Stimulated activated CD8-positive, alpha-beta memory T cell treated with anti-CD3 and anti-CD28 coated beads, Interleukin-2, amount 100 ng/mL, for 48 hours (primary cell): Measurements from ENCODE around the gene SLC16A10.
"Not testable (repeated sequence)": the region's sequence is repeated elsewhere in the genome, so short reads cannot be mapped to it uniquely, and the experiment has no call there.

Experiments used
- DNase-seq, 2 donors: peaks; one replicate each; pipeline ENCODE4 v3.0.0-alpha.2; 2020; ENCODE audit warnings: low read depth in 2 of 2

The SLC16A10 gene

DNA sequence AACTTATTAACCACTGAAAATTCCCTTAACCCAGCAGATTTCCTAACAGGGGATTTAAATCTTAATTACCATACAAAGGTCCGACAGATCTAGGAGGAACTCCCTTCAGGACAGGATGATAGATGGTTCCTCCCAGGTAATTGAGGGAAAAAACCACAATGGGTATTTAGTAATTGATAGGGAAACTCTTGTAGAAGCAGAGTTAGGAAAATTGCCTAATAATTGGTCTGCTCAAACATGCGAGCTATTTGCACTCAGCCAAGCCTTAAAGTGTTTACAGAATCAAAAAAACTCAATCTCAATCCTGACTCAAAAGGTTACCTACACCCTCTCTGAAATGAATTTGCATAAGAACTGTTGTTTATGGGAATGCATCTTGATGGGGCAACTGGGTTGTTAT lies 45.4 kb downstream of the SLC16A10 start:
- not testable (repeated sequence) for DNase-seq

GRCh38 chr6:111134236-111134869 lies 47.0 kb downstream of the SLC16A10 start:
- DNase-seq: not testable (repeated sequence)

GRCh38 chr6:111137489-111138093 lies 50.3 kb downstream of the SLC16A10 start:
- not testable (repeated sequence) for DNase-seq

DNA sequence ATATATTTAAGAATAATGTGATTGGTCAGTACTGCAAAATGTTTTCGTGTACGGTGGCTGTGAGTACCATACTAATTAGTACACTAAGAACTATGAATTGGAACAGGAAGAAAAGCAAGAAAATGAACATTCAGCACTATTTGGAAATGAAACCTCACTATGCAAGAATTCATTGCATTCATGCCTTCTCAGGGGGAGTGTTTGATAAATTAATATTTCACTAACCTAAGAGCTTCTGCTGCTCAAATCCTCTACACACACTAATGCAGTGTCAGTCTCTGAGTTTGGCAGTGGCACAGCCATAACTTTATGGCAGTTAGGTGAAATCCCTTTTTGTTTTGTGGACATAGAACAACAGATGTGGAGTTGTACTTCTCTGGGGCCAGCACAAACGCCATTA lies 60.1 kb downstream of the SLC16A10 start:
- no peak for DNase-seq

DNA sequence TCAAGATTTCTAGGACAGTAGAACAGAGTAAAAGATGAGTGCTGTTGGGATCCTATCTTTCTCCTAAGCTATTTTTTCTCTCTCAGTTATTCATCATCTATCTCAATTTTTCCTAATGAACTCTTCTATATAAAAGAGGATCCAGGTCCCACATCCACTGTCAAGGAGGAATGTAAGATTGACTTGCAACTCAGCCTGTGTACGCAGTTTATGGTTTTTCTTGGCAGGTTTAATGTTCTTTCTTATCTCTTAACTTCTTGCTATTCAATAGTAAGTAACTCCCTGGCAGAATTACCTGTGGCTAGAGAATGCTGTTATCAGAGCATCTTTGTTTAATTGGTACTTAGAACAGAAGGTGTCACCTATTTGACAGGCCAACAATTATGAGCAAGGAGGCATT lies 60.8 kb downstream of the SLC16A10 start:
- no peak for DNase-seq

- no peak for DNase-seq
These were observed 63.3 kb downstream of the SLC16A10 start for GRCh38 chr6:111150577-111150976.

GRCh38 chr6:111154981-111155380 lies 67.7 kb downstream of the SLC16A10 start:
- DNase-seq: no peak

DNA sequence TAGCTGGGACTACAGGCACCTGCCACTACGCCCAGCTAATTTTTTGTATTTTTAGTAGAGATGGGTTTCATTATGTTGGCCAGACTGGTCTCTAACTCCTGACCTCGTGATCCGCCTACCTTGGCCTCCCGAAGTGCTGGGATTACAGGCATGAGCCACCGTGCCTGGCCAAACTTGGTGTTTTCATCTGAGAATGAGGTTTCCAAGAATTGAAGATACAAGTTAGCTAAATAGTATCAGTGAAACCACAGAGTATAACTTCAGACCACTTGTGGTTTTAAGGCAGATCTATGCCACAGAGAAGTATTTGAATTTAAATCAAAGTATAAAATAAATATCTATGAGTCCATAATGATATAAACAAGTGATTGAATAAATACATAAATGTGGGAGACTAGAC lies 70.1 kb downstream of the SLC16A10 start:
- peak in 1 of 2 donors; percentile 9 for DNase-seq

DNA sequence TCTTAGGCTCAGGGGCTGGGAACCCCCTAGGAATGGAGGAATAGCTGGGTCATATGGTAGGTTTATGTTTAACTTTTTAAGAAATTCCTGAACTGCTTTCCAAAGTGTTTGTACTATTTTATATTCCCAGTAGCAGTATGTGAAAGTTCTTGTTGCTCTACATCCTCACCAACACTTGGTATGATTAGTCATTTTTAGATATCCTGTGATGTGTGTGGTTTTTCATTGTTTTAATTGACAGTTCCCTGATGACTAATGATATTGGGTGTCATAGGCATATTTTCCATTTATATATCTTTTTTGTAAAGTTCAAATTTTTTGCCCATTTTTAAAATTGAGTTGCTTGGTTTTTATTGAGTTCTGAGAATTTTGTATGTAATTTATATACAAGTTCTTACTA lies 72.3 kb downstream of the SLC16A10 start:
- DNase-seq: no peak

- DNase-seq: no peak
These were observed 74.3 kb downstream of the SLC16A10 start for GRCh38 chr6:111161650-111162049.

DNA sequence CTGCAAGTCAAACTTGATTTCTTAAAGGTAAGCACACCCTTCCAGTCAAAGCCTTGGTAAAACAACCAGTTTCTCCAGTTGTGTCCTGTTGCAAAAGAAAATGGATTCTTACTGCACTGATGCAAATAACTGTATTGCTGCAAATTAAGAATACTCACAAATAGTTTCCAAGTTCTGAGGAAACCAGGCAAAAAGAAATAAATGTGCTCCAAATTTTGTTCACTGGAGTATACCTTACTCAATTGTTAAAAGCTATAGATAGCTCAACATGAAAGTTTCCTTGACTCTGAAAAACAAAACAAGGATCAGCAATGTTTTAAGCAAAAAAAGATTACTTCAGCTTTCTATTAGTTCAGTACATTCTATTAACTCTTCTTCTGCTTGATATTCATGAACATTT lies 75.2 kb downstream of the SLC16A10 start:
- DNase-seq: no peak

DNA sequence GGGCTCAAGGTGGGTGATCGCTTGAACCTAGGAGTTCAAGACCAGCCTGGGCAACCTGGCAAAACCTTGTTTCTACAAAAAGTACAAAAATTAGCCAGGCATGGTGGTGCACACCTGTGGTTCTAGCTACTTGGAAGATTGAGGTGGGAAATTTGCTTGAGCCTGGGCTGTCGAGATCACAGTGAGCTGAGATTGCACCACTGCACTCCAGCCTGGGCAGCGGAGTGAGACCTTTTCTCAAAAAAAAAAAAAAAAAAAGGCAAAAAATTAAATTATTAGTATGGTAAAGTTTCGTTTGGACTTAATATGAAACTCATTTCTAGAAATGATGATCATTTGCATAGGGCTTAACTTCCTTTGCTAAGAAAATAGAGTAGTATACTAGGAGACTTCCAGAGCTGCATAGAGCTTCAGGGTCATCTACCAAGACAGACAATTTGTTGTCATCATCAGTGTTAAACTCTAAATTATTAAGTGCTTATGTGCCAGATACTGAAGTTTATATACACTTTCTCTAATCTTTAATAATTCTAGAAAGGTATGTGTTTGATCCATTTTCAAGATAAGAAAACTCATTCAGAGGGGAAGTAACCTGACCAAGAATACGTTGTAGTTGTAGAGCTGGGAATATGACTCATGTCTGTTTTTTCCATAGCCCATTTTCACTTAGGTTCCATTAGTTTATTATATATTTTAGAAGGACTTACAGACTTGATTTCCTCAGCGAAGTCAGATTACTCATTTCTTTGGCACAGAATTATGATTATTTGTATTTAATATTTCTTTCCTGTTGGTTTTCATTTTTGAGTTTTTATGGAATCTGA lies 84.5 kb downstream of the SLC16A10 start:
- no peak for DNase-seq

DNA sequence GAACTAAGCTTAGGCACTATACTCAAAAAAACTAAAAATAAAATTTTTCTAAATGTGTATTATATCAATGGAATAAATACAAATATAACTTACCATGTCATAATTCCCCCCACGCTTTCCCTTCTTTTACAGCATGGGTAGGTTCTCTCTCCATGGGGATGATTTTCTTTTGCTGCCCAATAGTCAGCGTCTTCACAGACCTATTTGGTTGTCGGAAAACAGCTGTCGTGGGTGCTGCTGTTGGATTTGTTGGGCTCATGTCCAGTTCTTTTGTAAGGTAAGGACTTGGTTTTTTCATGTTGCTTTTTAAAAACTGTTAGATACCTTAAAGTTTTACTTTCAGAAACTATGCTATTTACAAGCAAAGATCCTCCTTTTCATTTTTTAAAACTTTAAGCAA lies 85.3 kb downstream of the SLC16A10 start:
- DNase-seq: no peak

- no peak for DNase-seq
These were observed 86.0 kb downstream of the SLC16A10 start for GRCh38 chr6:111173341-111173740.

DNA sequence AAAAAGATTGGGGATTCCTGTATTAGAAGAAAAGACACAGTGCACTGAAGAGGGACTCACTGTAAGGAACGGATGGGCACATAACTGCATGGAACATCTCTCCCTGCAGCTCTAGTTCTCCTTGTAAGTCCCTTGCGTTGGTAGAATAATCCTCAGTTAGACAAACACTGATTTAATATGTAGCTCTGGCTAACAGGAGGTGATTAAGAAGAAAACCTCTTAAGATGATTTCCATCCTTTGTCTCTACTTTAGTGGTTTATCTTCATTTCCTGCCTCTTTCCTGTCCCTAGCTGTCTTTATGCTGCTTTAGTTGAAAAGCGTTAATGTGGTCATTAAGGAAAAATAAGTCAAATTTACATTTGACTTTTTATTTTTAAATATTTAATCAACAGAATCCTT lies 86.6 kb downstream of the SLC16A10 start:
- DNase-seq: no peak

DNA sequence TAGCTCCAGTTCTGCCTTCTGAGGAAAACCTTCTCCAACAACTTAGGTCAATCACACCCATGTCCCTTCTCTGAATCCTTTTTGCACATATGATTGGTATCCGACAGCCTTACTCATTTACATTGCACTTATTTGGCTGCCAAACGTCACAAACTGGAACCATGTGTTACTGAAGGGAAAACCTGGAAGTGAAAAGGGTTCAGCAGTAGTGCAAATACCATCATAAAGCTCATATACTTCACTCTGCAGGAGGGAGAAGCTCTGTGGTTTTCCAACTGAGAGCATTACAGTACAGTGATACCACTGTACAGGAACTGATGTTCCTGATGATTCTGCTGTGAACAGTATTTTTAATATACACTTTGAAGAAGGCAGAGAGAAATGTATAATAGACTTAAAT lies 87.8 kb downstream of the SLC16A10 start:
- no peak for DNase-seq

DNA sequence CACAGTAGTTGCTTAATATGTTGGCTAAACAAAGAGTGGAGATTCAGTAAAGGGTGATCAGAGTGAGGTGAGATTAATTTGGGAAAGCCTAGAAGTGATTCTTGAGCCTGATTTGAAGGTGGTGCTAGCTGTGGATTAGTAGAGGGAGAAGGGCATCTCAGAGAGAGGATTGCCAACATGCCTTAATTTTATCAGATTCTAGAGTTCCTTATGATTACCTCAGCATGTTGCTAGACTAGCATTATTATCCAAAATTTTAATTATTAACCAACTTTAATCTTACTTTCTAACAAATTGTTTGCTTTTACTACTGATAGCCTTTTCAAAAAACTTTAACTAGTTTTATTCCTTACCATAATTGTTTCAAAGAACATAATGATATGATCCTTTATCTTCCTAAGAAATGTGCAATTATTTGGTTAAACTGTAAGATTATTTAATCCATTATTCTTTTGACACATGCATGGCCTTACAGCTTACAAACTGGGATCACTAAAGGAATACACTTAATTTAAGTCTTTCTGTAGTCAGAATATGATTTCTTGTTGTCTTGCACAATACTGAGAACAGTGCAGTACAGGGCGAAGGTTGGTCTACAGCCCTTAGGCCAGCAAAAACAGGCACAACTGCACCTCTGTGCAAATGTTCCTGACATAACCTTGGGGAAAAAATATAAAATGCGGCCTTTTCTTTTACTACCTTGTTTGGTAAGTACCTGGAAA lies 88.9 kb downstream of the SLC16A10 start:
- no peak for DNase-seq

- DNase-seq: no peak
These were observed 89.4 kb downstream of the SLC16A10 start for GRCh38 chr6:111176760-111177099.

- DNase-seq: no peak
These were observed 89.8 kb downstream of the SLC16A10 start for GRCh38 chr6:111177131-111177530.

GRCh38 chr6:111183702-111184517 lies 96.6 kb downstream of the SLC16A10 start:
- no peak for DNase-seq

GRCh38 chr6:111184827-111185532 lies 97.7 kb downstream of the SLC16A10 start:
- DNase-seq: no peak
